GM12878 (cell line): ENCODE results near the gene BCAP31. TPM values are rescaled to one million over a fixed set of nuclear protein-coding genes. Genes with fewer than 3 reads are reported as not detected.

Experiments
- CUX1 ChIP-seq: IDR thresholded peaks from 2 replicates; pipeline ENCODE4 v1.6.1; 2012; ENCODE audit warnings: improper control_type of control experiment, low read depth, low read length; ENCODE audit not compliant: insufficient replicate concordance
- ETV6 ChIP-seq, 2 experiments: fragments of 450-650 bp in 1 of 2; IDR thresholded peaks in 1 of 2; conservative IDR thresholded peaks in 1 of 2; 2 replicates each; pipeline ENCODE4 v1.6.1; 2014; ENCODE audit warnings: antibody characterized with exemption in 1 of 2, borderline replicate concordance in 1 of 2, low read depth in 1 of 2, mild to moderate bottlenecking in 1 of 2, moderate library complexity in 1 of 2
- LARP7 ChIP-seq: fragments of 450-650 bp; IDR thresholded peaks from 2 replicates; pipeline ENCODE4 v1.6.1; 2017; ENCODE audit warnings: mild to moderate bottlenecking
- NR2C2 ChIP-seq: IDR thresholded peaks from 2 replicates; pipeline ENCODE4 v1.6.1; 2011; ENCODE audit warnings: borderline replicate concordance, low read depth; ENCODE audit not compliant: control insufficient read depth, insufficient read length
- polyA plus RNA-seq, 11 experiments: library from polyadenylated mRNA; depleted of rRNA in 4 of 11; unstranded in 6 of 11; stranded (reverse) in 5 of 11; fragments of >200 nt; fragmentation: Nextera tagmentation in 4 of 11; fragmentation: Illumina TruSeq in 1 of 11; extraction: Ambion mirVana in 4 of 11; extraction: Trizol in 1 of 11; gene quantifications; 1 replicate in 1 of 11; 2 replicates in 10 of 11; pipeline versions ENCODE4 v1.2.1 to v1.2.3, GENCODE V29; 2011 to 2016; ENCODE audit warnings: inconsistent platforms in 2 of 11, missing spikeins in 2 of 11, low read depth in 1 of 11
- total RNA-seq, 4 experiments: library from RNA; depleted of rRNA in 3 of 4; stranded (reverse); fragments of >200 nt in 3 of 4; fragmentation: Illumina TruSeq in 1 of 4; extraction: Trizol in 1 of 4; gene quantifications; 2 replicates each; pipeline versions ENCODE4 v1.2.1 to v1.2.3, GENCODE V29; 2013 to 2021
- TF ChIP-seq, protein P1 (sequence below): fragments of 450-650 bp; IDR thresholded peaks from 2 replicates; pipeline ENCODE4 v1.6.1; 2017; ENCODE audit warnings: mild to moderate bottlenecking

Gene BCAP31
- total and polyA plus RNA-seq, 10 of the 15 experiments (the other 5 are each of a cell fraction or from before 2014, with no cell fraction given), result 63.1 to 246 (median 95.6) TPM

DNA sequence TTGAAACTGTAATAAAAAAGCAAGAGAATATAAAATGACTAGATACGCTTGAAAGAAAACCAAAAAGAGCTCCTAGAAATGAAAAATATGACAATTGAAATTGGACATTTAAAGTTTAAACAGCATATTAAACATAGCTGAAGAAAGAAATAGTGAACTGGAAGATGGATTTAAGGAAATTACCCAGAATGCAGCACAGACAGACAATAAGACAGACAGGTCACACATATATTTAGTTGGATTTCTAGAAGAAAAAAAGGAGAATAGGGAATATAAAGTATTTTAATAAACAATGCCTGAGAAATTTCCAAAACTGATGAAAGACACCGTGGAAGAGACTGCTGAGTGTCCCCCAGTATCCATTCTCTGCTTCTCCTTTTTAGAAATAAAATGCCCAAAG lies 70.6 kb downstream of the BCAP31 start (continued):
- TF ChIP-seq ETV6 (conservative IDR thresholded peaks at IDR 0.05 in 1 of 2, IDR thresholded peaks at IDR 0.05 in 1 of 2; ENCODE audit: borderline replicate concordance in 1 of 2, low read depth in 1 of 2) (no peak), CUX1 (no peak), NR2C2 (no peak), LARP7 (no peak)
- TF ChIP-seq, protein P1, sequence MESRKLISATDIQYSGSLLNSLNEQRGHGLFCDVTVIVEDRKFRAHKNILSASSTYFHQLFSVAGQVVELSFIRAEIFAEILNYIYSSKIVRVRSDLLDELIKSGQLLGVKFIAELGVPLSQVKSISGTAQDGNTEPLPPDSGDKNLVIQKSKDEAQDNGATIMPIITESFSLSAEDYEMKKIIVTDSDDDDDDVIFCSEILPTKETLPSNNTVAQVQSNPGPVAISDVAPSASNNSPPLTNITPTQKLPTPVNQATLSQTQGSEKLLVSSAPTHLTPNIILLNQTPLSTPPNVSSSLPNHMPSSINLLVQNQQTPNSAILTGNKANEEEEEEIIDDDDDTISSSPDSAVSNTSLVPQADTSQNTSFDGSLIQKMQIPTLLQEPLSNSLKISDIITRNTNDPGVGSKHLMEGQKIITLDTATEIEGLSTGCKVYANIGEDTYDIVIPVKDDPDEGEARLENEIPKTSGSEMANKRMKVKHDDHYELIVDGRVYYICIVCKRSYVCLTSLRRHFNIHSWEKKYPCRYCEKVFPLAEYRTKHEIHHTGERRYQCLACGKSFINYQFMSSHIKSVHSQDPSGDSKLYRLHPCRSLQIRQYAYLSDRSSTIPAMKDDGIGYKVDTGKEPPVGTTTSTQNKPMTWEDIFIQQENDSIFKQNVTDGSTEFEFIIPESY, result no peak
